ENCODE measurements around the gene OBSCN.

Gene OBSCN

GRCh38 chr1:228401782-228402640 is 194.2 kb downstream of the OBSCN start:
- no peak for DNase-seq (ENCODE audit: low read depth in 2 of 2)

DNA sequence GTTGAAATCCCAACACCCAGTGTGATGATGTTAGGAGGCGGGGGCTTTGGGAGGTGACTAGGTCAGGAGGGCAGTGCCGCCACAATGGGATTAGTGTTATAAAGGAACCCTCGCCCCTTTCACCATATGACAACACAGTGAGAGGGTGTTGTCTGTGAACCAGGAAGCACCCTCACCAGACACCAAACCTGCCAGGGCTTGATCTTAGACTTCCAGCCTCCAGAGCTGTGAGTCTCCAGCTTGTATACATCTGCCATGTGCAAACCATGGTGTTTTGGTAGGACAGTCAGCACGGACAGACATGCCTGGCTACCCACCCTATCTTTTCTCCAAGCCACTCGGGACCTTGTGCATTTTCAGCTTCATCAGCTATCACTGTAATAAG is 194.8 kb downstream of the OBSCN start:
- no peak for DNase-seq (ENCODE audit: low read depth in 2 of 2)

GRCh38 chr1:228403231-228403631 is 195.4 kb downstream of the OBSCN start:
- no peak for DNase-seq (ENCODE audit: low read depth in 2 of 2)

DNA sequence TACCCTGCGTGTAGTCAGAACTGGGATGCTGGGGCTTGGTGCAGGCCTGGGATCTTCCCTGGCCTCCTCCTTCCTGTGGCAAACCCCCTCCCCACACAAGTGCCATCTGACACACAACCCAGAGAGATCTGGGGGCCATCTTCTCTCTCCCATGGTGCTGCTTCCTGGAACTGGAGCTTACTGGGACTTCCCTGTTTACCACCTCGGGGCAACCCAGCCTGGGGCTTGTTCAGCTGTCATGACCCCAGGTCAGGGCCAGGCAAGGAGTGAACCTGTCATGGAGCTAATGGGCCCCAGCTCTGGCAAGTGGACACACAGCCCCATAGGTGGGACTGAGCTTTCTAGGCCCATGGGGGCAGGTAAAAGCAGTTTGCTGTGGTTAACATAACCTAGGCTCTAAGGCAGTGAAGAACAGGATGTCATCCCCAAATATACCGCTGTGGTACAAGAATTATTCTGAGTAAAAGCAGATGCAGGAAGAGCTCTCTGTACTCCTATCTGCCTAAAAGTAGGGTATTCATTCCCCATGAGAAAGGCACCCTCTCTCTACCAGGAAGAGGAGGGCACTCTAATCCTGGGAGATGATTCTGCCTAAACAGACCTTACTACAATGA is 196.4 kb downstream of the OBSCN start:
- no peak for DNase-seq (ENCODE audit: low read depth in 2 of 2)

DNA sequence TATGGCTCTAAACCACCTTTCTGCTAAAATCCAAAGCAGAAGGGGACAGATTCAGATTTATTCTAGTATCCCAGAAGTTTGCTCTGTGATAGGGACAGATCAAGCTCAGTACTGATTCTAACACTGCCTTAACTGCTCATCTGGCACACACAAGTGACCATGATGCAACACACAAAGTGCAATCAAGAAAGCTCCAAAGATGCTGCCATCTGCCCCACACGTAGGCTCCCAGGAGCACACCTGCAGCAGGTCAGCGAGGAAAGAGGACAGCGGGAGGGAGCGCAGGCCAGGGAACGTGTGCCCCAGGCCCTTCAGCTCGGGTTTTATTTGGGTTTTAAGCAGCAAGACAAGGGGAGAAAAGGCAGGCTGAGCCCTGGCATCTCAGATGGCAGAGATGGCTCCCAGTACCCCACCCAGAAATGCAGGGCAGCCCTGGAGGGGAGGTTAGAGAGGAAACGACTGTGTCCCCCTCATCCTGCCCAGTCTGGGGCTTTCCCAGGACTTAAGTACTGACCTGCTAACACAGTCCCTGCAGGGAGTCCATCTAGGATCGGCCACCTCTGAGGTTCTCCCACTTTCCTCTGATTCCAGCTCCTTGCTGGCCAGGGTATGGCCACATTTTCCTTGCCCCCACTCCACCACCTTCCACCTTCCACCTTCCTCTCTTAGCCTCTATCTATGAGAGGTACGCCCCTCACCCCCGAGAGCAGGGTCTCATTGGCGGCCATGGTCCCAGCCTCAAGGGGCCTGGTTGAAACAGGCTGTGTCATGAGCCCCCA is 197.5 kb downstream of the OBSCN start:
- no peak for DNase-seq (ENCODE audit: low read depth in 2 of 2)

DNA sequence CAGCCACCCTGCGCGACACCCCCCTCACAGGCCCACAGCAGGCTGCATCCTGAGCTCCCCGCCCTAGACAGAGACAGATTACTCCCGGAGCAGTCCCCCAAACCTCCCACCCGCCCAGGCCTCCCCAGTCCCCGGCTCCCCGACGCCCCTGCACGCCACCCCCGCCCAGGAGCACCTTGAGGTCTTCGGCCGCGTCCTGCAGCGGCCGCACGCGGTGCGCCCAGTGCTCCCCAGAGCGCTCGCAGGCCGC is 198.1 kb downstream of the OBSCN start:
- DNase-seq (ENCODE audit: low read depth in 2 of 2), result no peak

DNA sequence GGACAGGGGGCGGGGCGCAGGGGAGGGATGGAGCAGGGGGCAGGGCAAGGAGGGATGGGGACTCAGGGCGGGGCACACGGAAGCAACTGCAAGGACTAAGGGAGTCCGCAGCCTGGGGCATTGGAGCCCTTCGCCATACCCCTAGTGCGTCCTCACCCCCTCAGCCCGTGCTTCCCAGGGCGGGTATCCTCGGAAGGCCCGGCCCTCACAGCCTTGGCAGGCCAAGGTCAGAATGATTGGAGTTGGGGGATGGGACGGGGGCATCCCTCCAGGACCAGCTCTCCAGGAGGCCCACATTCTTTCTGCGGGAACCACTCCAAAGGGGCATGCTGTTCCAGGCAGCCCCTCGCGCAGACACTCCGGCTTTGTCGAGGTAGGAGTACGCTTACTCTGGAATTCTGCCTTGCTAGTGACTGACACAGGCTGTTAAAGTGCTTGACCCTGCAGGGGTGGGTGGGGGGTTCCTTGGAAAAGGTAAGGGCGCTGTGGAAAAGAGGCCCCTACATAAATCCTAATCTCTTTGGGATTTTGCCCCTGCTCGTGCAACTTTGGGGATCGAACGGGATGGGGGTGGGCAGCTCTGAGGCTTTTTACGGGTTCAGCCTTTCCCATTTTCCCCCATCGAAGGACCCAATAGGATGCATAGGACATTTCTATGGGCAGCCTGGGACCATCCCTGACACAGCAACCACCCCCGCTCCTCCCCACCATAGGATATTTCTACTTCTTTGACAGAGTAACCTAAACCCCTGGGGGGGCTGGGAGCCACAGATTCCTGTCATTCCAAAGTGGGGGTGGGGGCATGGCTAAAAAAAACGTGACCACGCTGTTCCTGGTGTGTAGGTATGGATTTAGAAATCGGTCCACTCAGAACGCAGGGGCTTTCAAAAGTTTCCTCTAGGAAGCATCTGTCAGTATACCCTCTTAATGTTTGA is 199.5 kb downstream of the OBSCN start:
- no peak for DNase-seq (ENCODE audit: low read depth in 2 of 2)

DNA sequence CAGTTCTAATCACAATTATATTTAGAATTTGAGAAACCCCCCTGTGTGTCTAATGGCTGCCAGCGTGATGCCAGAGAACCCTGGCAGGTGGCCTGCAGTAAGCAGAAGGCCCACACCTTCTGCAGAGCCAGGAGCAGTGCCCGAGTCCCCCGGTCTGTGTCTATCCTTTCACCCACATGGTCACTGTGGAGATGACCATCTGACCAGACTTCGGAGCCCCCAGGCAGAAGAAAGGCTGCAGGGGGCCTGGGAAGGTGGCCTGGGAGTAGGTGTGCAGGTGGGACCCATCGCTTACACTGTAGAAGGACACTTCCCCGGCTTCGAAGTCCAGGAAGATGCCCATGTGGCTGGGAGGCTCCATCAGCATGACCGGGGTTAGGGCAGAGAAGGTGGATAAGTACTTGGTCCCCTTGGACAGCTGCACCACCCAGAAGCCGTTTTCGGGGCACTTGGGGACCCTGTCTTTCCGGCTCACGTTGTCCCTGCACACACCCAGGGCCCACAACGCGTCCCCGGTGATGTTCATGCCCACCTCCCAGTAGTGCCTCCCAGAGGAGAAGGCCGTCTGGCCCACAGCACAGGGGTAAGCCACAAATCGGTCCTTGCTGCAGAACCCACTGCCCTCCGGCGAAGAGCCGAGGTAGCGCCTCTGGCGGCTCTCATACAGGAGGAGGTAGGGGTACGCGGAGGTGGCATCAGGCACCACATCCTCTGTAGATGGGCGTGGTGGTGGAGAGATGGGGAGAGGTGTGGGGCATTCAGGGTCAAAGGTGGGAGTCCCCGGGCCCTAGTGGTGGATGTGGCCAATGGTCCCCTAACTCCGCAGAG is 200.4 kb downstream of the OBSCN start:
- no peak for DNase-seq (ENCODE audit: low read depth in 2 of 2)

DNA sequence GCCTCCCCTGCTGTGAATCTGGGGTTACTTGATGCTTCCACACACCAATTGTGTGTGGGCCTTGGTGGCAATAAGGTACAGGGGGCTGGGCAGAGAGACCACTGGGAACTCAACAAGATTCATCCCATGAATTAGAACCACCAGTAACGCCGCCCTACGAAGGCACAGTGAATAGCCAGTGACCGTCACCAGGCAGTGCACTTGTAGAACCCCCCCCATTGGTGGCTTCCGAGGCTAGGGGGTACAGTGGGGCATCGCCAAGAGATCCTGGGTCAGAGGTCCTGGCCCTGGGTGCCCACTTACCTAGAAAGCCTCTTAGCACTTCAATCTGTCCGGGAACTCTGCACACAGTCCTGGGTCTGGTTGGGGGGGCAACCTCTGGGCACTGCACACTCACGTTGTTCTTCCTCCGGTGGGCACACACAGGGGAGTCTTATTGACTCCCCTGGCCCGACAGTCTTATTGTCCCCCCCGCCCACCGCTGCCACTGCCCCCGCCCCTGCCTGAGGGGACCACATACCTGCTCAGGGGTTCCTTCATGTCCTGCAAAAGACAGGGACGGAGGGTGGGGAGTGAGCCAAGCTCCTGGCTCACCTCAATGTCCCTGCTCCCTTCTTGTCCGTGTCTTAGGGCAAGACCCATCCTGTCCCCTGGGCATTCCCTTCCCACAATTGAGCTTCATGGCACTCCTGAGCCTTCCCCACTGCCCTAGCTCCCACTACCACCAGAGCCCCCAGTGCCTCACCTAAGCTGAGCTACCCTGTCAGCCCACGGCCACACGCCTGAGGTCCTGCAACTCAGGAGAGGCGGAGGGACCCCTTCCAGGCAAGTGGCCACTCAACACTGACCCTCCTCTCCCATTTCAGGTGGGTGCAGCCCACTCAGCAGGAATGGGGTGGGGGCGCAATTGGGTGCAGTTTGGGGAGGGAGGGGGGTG is 201.3 kb downstream of the OBSCN start:
- no peak for DNase-seq (ENCODE audit: low read depth in 2 of 2)

GRCh38 chr1:228410015-228410414 is 202.2 kb downstream of the OBSCN start:
- DNase-seq (ENCODE audit: low read depth in 2 of 2), result no peak

DNA sequence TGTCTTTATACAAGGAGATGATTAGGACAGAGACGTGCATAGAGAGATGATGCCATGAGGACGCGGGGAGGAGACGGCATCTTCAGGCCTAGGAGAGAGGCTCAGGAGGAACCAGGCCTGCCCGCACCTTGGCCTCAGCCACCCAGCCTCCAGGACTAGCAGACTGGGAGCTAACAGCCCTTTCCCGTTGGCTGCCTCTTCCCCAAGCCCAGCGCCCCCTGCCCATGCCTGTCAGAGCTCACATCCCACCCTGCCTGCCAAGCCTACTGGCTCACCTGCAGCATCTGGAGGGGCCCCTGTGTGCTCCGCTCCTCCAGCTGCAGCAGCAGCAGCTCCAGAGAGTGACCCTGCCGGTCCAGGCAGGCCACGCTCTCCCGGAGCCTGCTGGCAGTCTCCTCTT is 202.8 kb downstream of the OBSCN start:
- no peak for DNase-seq (ENCODE audit: low read depth in 2 of 2)

GRCh38 chr1:228411121-228411520 is 203.3 kb downstream of the OBSCN start:
- DNase-seq (ENCODE audit: low read depth in 2 of 2), result no peak

GRCh38 chr1:228411548-228412430 is 203.9 kb downstream of the OBSCN start:
- no peak for DNase-seq (ENCODE audit: low read depth in 2 of 2)

DNA sequence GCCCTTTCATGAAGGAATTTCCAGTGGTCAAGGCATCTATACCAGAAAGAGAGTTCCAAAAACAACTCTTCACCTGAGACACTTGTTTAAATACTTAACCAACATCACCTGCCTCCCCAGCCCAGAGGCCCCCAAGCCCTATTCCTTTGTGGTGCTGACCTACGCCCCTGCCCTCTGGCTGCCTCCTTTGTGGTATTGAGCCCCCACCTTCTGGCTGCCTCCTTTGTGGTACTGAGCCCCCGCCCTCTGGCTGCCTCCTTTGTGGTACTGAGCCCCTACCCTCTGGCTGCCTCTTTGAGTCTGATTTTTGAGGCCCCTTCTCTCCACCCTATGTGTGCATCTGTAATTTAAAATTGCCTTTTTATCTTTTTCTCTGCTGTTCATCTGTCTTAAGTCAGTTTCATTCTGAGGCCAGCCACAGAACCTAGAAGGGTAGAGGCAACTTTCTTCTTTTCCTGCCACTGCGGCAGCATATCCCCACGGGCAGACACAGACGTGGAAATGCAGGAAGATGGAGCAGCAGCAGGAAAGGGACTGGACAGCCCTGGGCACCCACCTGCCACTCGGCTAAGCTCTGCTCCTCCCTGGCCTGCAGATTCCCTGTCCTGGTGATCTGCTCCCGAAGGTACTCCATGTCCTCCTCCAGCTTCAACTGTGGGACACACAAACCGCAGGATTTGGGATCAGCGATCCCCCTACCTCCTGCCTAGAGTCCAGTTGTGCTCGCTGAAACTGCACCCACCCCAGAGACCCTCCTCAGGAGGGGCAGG is 205.6 kb downstream of the OBSCN start:
- DNase-seq (ENCODE audit: low read depth in 2 of 2), result no peak

GRCh38 chr1:228414511-228415211 is 206.8 kb downstream of the OBSCN start:
- DNase-seq (ENCODE audit: low read depth in 2 of 2), result no peak

- DNase-seq (ENCODE audit: low read depth in 2 of 2), result no peak
Measured at GRCh38 chr1:228415221-228415620, 207.4 kb downstream of the OBSCN start.

GRCh38 chr1:228415853-228416216 is 208.0 kb downstream of the OBSCN start:
- DNase-seq (ENCODE audit: low read depth in 2 of 2), result no peak

Data from stimulated activated CD4-positive, alpha-beta T cell treated with anti-CD3 and anti-CD28 coated beads, Interleukin-12 subunit alpha, Interleukin-12 subunit beta, amount 100 ng/mL, for 24 hours (primary cell).